Uterus (tissue), 4 donors: ENCODE data around the gene VAMP3. TPM values are rescaled to one million over a fixed set of nuclear protein-coding genes. Genes with fewer than 3 reads are reported as not detected.

ENCODE experiments used
- DNase-seq, 2 donors: peaks; one replicate each; pipeline ENCODE4 v3.0.0-alpha.2; 2019 to 2020
- H3K27ac ChIP-seq, 2 donors: fragments of 200-600 bp; sonication (generic); 1 replicate in 1 of 2; 2 replicates in 1 of 2; pipeline ENCODE4 v1.5.1; 2016 to 2018
- H3K27me3 ChIP-seq, 2 donors: fragments of 200-600 bp; sonication (generic); one replicate each; pipeline ENCODE4 v1.5.1; 2018 to 2019; ENCODE audit warnings: control low read depth in 1 of 2
- H3K36me3 ChIP-seq, 2 donors: fragments of 200-600 bp; sonication (generic); one replicate each; pipeline ENCODE4 v1.5.1; 2019; ENCODE audit warnings: control low read depth in 1 of 2
- H3K4me1 ChIP-seq, 2 donors: fragments of 200-600 bp; sonication (generic); one replicate each; pipeline ENCODE4 v1.5.1; 2018 to 2019; ENCODE audit warnings: control low read depth in 1 of 2
- H3K4me3 ChIP-seq, 2 donors: fragments of 200-600 bp; sonication (generic); 1 replicate in 1 of 2; 2 replicates in 1 of 2; pipeline ENCODE4 v1.5.1; 2018 to 2019; ENCODE audit warnings: mild to moderate bottlenecking in 1 of 2
- H3K9me3 ChIP-seq, 2 donors: fragments of 200-600 bp; sonication (generic); one replicate each; pipeline ENCODE4 v1.5.1; 2019; ENCODE audit warnings: control low read depth in 1 of 2
- CTCF ChIP-seq, 4 experiments: fragments of 200-600 bp in 2 of 4; fragments of 450-650 bp in 2 of 4; sonication (generic) in 2 of 4; IDR thresholded peaks; one replicate each; pipeline ENCODE4 v1.5.1; 2016 to 2019; ENCODE audit warnings: antibody characterized with exemption in 4 of 4, mild to moderate bottlenecking in 2 of 4, moderate library complexity in 1 of 4
- POLR2A ChIP-seq, 2 donors: fragments of 450-650 bp; IDR thresholded peaks; one replicate each; pipeline ENCODE4 v1.6.1; 2016; ENCODE audit warnings: antibody characterized with exemption in 2 of 2, mild to moderate bottlenecking in 1 of 2, moderate library complexity in 1 of 2
- intact Hi-C: fragments of 100-400 bp; cut with DNase I; formaldehyde crosslinking; loops from one replicate; pipeline ENCODE4 v1.15.1; 2023; ENCODE audit warnings: low total_unique reads
- total RNA-seq, 4 donors: library from RNA; depleted of rRNA in 3 of 4; stranded (reverse); fragments of >200 nt in 3 of 4; gene quantifications; one replicate each; pipeline versions ENCODE4 v1.1.0 to v1.2.4, GENCODE V29; 2014 to 2023
- donor health status: DM: yes; HTN: yes; CAD: no.

VAMP3 gene
- 100 to 1,000 TPM in 1 of 4 donors, 10 to 100 TPM in 3; 41.0 to 128 (median 71.8) TPM for total RNA-seq

GRCh38 chr1:7770997-7771822, at the start of gene VAMP3:
Gene VAMP3, plus strand, starts transcription at chr1:7771296. Its CDS starts 88 bp downstream, at chr1:7771384.
- H3K27ac ChIP-seq, result peak within 1 kb of the TSS; percentile 90
- peak within 1 kb of the TSS; percentile 86 to 99 for H3K4me3 ChIP-seq
- no peaks in the 10 kb centered on the region for H3K27me3 ChIP-seq
- intact Hi-C loops, result no loop called here
- DNase-seq, result peak; percentile 83 to 86
- peaks cover 0 to 10% of the 10 kb centered on the region in 2 donors for H3K4me1 ChIP-seq
- TF ChIP-seq POLR2A (IDR thresholded peaks at IDR 0.05) (peak; percentile 60 to 76), CTCF (IDR thresholded peaks at IDR 0.05) (peak in 1 of 4 experiments; percentile 14)
- H3K36me3 ChIP-seq, result no peaks in the 10 kb centered on the region
- H3K9me3 ChIP-seq, result no peaks in the 10 kb centered on the region

- intact Hi-C loops, result no loop called here
- no peaks in the 10 kb centered on the region for H3K27me3 ChIP-seq
- no peak for TF ChIP-seq CTCF (IDR thresholded peaks at IDR 0.05)
- TF ChIP-seq POLR2A (IDR thresholded peaks at IDR 0.05), result no peak
- no peaks in the 10 kb centered on the region for H3K36me3 ChIP-seq
- H3K9me3 ChIP-seq, result no peaks in the 10 kb centered on the region
- H3K4me3 ChIP-seq, result no peak overlapping the region
- DNase-seq, result no peak
- H3K4me1 ChIP-seq, result no peaks in the 10 kb centered on the region
- no peak overlapping the region for H3K27ac ChIP-seq
These were observed 49.0 kb upstream of the VAMP3 start for GRCh38 chr1:7721940-7722669.

GRCh38 chr1:7722670-7723012, 48.5 kb upstream of the VAMP3 start:
- no peak for TF ChIP-seq POLR2A (IDR thresholded peaks at IDR 0.05)
- no peak for TF ChIP-seq CTCF (IDR thresholded peaks at IDR 0.05)
- intact Hi-C loops, result no loop called here
- Histone ChIP-seq H3K36me3 (no peaks in the 10 kb centered on the region), H3K4me3 (no peak overlapping the region), H3K9me3 (no peaks in the 10 kb centered on the region), H3K27ac (no peak overlapping the region), H3K4me1 (no peaks in the 10 kb centered on the region), H3K27me3 (no peaks in the 10 kb centered on the region)
- DNase-seq, result no peak

GRCh38 chr1:7726623-7727022, 44.5 kb upstream of the VAMP3 start:
- no peak overlapping the region for H3K4me3 ChIP-seq
- H3K4me1 ChIP-seq, result no peaks in the 10 kb centered on the region
- intact Hi-C loops, result no loop called here
- no peak overlapping the region for H3K27ac ChIP-seq
- no peaks in the 10 kb centered on the region for H3K9me3 ChIP-seq
- TF ChIP-seq POLR2A (IDR thresholded peaks at IDR 0.05), result no peak
- no peak for TF ChIP-seq CTCF (IDR thresholded peaks at IDR 0.05)
- no peaks in the 10 kb centered on the region for H3K36me3 ChIP-seq
- H3K27me3 ChIP-seq, result no peaks in the 10 kb centered on the region
- no peak for DNase-seq
